NCI-H446 (cell line): ENCODE data around the gene CDH12.
"Not testable (repeated sequence)": the region's sequence is repeated elsewhere in the genome, so short reads cannot be mapped to it uniquely, and the experiment has no call there.

ENCODE experiments used
- DNase-seq, 2 experiments: peaks; one replicate each; lab custom pipeline; 2025; lab: John Stamatoyannopoulos, UW

The CDH12 gene

DNA sequence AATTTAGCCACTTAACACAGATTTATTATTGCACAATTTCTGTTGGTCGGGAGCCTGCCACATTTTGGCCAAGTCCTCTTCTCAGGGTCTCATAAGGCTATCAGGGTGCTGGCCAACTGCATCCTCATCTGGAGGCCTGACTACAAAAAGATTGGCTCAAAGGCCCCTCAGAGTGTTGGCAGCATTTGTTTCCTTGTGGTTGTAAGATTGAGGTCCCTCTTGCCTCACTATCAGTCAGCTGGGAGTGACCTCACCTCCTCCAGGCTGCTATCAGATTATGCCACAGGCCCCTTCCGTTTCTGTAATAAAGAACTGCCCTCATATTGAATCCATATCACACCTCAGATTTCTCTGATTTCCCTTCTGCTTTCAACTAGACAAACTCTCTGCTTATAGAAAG, 698.4 kb downstream of the CDH12 start:
- not testable (repeated sequence) for DNase-seq

DNA sequence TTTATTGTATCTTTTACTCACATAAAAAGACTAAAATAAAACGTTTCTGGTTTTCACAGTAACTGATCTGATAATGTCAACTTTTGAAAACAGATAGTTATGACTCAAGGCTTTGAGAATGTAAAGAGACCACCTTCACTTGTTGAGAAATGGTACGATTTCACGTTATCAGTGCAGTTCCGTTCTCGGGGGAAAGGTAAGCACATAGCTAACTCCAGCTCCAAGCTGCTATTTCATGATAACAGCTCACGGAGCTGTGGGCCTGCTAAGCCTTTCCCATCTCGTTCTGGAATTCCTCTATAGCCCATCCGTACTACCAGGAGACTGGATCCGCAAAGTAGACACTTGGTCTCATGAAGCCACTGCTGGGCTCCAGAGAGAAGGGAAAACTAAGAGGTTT, 701.3 kb downstream of the CDH12 start:
- DNase-seq, result not testable (repeated sequence)

DNA sequence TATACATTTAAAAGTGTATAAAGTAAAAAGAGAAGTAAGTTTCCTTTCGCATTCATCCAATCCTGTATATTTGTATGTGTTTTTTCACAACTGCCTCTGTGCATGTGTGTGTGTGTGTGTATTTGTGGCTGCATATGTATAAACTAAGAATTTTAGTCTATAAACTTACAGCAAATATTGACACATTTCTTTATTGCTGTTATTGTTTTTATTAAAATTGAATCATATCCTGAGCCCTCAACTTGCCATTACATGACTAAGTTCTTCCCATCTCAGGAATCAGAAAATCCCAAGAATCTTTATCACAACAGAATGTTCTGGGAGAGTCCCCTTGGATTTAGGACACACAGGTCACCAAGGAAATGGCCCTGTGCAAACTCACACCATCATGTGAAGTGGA, 712.7 kb downstream of the CDH12 start:
- not testable (repeated sequence) for DNase-seq

DNA sequence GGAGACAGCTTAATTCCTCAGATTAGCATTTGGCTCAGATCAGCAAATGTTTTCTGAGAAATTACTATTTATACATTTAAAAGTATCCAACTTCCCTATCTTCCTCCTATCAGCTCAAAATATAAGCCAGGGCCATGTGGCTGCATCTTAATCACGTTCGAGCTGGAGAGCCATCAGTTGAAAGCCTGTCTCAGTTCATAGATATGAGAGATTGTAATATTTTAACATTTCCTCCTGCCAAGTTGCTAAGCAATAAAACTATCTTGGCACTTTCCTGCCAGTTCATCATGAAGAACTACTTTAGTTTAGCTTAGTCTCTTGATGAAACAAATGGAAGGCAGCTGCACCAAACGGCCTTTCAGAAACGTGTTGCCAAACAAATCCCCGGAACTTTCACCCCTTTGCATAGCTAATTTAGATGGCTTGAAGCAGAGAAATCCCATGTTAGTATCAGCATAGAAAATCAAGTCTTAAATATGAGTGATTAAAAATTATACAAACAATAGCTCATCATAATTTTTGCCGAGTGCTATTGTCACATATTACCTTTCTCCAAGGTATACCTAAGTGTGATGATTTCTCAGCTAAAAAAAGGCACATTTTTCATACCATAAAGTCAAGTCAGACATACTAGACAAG, 713.4 kb downstream of the CDH12 start:
- DNase-seq, result not testable (repeated sequence)

DNA sequence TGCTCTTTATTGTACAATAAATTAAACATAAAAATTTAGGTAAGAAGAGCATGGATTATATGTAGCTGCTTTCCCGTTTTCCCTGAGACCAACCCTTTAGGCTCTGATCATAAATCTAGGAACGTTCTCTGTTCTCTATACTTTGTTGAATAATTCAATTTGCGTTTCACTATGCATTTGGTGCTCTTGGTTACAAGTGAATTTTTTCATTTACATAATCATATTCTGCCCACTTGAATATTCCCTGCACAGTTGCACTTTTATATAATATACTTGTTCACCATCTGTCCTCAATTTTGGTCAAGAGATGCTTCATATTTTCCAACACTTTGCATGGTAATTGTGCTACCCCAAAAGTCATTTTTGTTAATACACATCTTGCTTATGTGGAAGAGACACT, 741.8 kb downstream of the CDH12 start:
- no peak for DNase-seq

DNA sequence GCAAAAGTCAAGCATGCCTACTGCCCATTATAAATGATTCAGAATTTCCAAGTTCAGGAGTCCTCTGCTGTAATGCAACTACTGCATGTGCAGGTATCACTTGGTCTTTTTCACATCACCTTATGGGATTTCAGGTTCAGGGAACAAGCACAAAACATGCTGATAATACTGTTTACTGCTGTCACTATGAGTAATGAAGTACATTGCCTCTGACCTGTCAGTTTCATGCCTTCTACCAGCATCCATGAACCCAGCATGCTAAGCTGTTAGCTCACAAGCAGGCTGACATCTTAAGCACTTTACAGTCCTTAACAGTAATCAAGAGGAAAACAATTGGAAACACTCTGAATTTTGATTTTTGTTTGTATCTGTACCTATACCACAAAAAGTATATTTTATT, 743.8 kb downstream of the CDH12 start:
- no peak for DNase-seq

DNA sequence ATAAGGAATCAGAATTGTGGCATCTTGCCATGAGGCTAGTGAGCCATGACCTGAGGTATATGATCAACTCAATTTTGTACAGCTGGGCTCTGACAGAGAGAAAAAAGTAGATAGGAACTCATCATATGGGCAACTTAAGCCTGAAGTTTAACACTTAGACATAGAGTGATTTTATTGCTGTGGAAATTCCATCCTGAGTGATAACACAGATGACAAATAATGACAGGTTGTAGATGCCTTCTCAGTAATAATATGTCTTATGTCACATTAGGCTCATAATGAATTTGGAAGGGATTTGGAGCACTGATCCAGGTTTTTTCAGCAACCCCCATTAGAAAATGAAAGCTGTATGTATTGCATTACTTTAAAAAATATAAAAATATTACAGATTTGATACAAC, 744.6 kb downstream of the CDH12 start:
- DNase-seq, result peak in 1 of 2 experiments; percentile 19

DNA sequence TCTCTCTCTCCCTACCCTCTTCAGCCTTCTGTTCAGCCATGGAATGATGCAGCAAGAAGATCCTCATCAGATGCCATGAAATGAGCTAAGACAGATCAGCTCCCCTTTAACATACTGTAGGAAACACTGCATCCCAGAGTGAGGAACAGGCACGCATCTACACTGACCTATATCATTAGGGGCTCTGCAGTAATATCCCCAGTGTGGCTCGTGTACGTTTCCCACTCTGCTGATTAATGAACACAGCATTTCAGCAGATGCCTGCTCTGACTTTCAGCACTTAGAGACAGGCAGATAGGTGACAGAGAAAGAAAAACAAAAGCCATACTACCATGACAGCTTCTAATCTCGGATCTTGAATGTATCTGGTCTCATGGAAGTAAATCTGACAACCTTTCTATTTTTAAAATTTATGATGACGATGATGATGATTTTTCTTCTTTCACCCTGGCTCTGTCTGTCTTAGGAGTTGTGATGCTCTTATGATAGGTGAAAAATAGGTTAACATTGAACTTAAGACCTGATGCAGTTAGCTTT, 750.3 kb downstream of the CDH12 start:
- DNase-seq, result no peak

DNA sequence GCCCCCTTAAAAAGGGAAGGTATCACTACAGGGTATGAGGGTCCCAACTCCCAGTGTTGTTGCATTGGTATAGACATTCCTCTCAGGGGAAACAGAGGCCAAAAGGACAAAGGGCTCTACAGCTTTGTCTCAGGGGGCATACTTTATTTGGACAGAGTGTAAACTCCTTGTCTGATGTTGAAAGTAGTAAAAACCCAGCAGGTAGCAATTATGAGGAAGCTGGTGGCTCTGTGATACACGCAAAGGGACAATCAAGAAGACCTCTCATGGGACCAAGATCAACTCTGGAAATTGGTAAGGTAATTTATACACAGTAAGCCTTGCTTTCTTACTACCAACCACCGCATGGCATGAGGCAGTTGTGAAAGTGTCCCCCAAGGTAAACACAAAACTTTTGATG, 764.6 kb downstream of the CDH12 start:
- DNase-seq, result no peak

DNA sequence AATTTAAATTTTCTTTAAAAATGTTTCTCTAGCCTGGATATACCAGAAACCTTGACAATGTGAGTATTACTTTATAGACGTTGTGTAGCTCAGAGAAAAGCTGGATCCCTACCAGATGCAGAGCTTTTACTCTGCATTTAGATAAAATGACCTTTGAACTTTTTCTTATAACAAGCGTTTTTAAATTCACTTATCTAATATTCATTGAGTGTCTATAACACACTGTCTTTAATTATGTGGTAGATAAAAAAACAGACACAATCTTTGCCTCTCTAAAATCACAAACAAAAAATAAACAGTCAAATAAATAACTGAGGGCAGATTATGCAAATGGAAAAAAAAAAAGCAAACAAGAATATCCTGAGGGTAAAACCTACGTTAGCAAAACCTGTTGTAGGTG, 773.6 kb downstream of the CDH12 start:
- DNase-seq, result no peak

DNA sequence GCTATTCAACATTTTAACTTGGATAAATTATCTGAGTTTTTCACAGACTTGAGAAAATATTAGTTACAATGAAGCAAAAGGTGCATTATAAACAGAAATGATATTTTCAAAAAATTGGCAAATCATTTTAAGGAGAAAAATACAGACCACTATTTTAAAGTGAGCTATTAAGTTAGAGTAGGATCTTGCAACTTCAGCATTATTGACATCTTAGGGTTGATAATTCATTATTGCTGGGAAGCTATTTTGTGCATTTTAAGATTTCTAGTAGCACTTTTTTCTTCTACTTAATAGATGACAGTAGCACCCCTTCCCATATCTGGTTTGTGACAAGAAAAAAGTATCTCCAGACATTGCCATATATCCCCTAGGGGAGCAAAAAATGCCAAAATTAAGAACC, 774.1 kb downstream of the CDH12 start:
- DNase-seq, result no peak

DNA sequence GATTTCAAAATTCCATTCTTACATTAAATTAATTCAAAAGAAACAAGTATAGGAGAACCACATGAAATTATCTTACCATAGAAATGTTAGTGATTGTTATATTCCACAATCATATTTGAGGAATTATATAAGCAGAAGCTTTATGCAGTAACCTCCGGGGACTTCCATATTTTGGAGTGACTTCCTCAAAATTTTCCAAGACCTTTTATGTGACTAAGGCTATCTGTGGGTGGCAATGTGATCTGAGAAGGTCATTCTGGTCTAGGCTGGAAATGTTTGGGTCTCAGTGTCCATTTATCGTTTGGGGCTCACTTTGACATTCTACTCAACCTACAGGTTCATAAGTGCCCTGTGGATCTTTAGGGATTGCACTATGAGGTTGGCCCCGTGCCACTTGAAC, 776.6 kb downstream of the CDH12 start:
- DNase-seq, result no peak

DNA sequence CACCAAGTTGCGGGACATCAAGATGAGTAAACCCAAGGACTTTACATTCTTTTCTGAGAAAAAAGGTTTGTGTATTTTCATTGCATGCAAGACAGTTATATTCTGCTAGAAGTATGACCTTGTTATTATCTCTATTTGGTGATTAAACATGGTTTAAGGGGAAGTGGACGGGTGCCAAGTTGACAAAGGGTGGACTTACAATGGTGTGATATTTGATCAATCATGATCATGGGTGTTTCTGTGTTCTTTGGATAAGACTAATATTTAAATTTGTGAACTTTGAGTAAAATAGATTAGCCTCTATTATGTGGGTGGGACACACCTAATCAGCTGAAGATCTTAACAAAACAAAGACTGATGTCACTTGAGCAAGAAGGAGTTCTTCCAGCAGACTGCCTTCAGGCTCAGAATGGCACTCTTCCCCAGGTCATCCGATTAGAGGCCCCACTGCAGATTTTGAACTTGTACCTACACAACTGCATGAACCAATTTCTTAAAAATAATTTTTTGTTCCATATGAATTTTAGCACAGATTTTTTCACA, 782.9 kb downstream of the CDH12 start:
- DNase-seq, result no peak

DNA sequence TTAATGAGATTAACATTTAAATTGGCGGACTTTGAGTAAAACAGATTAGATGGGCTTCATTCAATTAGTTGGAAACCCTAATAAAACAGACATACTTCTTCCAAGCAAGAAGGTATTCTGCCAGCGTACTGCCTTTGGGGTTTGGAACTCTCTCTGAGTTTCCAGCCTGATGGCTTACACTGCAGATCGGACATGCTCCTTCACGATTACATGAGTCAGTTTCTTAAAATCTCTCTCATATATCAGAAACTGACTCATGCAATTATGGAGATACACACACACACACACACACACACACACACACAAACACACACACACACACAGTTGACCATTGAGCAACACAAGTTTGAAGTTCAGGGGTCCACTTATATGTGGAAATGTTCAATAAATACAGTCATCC, 789.4 kb downstream of the CDH12 start:
- DNase-seq, result no peak

DNA sequence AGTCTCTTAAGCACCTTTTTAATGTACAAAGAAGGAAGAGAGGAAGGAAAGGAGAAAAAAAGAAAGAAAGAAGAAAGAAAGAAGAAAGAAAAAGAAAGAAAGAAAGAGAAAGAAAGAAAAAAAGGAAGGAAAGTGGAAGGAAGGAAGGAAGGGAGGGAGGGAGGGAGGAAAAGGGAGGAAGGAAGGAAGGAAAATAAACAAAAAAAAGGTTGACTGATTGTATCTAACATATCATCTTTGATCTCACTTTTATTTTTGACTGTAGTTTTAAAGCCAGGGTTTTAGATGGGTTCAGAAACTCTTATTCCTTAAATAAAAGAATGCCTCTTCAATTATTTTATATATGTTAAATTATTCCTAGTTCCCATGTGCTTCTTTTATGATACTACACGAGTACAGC, 794.5 kb downstream of the CDH12 start:
- DNase-seq, result no peak

DNA sequence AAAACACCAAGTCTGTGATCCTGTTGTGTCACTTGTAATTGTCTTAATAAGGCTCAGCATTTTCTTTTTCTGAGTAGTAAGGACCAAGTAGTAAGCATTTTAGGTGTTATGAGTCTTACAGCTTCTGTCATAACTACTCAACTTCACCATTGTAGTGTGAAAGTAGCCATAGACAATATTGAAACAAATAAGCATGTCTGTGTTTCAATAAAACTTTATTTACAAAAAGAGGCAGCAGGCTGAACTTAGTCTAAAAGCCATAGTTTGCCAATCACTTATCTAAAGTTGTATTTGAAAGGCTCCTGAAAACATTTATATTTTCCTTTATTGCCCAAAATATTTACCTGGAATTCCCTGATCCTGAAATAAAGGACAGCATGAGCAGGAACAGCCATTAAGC, 796.1 kb downstream of the CDH12 start:
- no peak for DNase-seq

DNA sequence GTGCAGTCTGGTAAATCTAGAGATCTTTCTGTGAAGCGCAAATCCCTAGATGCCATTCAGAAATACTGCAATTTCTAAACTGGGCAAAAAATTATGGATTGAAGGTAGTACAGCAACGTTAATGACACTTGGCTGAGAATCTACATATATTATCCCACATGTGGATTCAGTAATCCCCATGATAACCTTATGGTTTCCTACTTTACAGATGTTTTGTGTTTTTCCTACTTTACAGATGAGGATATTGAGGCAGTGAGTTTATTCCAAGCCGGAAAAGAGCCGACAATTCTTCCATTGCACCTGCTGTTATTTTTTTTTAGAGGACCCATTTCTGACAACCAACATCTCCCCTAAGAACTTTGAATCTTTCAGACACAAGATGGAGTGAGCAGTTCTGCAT, 796.5 kb downstream of the CDH12 start:
- DNase-seq, result no peak

DNA sequence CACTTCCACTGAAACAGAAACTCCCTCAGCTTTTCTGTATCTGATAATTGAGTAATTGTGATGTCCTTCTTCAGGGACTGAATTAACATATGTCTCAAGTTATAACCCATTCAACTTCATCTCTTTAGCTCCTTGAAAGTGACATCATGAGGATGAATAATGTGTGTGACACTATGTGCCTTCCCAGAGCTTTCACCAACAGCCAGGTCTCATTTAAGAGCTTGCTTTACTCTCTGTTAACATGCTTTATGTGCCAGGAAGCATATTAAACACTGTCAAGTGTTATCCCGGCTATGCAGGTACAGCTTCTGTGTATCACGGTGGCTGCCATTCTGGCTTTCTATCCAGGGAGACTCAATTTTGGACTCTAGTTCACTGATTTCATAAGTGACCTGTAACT, 799.9 kb downstream of the CDH12 start:
- DNase-seq, result peak; percentile 31 to 39

DNA sequence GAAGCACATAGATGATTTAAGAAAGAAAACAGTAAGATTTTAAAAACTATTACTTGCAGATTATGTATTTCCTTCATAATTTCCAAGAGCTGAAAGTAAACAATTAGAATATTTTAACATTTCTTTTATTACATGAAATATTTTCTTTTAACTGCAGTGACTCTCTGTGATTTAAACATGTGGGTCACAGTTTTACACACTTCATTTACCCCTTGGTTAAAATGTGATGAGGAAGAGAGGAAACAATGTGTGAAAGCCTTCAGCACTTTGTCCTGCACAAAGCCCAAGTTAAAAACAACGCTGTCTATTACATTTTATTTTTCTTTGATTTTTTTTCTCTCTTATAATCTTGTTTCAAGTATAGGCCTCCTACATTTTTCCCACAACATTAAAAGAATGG, 801.3 kb downstream of the CDH12 start:
- no peak for DNase-seq

DNA sequence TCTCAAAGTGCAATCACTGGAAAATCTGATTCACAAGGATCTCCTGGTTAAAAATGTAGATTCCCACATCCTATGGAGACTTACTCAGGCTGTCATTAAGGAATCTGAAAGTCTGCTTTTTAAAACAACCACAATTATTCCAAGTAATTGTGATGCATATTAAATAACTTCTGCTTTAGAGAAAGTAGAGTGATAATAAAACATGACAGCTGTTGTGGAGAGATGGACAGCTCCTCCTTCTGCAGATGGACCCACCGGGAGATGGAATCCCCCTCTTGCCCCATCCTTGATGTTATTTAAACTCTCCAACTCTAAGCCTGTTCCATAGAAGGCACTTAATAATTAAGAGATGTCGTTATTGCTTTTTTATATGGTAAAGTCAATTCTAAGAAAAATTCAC, 802.2 kb downstream of the CDH12 start:
- DNase-seq, result no peak

DNA sequence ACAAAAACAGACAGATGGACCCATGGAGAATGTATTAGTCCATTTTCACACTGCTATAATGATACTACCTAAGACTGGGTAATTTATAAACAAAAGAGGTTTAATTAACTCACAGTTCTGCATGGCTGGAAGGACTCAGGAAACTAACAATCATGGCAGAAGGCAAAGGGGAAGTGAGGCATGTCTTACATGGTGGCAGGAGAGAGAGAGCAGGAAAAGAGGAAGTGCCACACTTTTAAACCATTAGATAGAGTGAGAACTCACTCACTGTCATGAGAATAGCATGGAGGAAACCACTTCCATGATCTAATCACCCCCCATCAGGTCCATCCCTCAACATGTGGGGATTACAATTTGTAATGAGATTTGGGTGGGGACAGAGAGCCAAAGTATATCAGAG, 808.9 kb downstream of the CDH12 start:
- DNase-seq, result no peak

DNA sequence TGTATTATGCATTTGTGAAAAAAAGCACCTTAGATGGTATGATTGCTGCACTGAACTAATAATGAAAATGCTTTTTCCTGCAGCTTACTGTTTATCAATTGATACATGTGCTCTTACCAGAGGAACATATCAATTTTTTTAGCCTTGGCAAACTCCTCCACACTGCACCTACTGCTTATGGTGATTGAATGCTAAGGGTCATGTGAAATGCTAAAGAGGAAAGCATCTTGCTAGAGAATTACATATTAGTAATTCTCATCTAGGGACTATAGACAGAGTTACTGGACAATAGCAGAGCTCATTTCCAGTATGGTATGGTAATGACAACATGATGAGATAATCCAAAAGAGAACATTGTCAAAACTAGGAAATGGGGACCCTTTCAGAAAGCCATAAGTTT, 817.1 kb downstream of the CDH12 start:
- no peak for DNase-seq

DNA sequence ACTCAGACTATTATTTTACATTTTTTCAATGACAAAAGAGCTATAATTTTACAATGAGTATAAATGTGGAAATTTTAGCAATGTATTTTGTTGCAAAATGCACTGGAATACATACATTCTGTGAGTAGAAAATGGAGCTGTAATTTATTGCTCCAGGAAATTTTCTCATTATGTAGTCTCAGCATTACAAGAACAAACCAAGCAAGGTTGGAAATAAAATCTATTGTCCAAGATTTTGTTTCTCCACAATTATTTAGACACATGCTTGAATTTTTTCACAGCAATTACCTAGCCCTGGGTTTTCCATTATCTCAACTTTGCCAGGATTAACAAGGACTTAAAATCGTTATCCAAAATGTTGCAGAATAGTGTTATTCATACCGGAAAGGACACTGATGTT, 820.1 kb downstream of the CDH12 start:
- DNase-seq, result no peak

DNA sequence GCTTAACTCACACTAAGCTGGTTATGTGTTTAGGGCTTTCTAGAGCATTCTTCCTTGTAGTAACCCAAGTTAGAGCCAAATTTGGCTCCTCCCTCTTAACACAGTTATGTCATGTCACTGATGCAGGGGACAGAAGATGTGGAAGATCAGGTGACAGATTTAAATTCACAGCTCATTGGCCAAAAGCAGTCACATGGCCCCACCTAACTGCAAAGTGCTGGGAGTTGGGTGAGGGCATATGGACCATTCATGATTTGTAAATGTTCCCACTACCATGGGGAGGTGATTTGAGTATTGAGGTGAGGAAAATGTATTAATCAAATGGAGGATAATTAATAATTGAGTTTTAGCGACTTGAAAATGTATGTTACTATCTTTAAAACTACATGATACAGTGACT, 829.4 kb downstream of the CDH12 start:
- DNase-seq, result no peak
